ENCODE data around the gene KANSL3.

DNA sequence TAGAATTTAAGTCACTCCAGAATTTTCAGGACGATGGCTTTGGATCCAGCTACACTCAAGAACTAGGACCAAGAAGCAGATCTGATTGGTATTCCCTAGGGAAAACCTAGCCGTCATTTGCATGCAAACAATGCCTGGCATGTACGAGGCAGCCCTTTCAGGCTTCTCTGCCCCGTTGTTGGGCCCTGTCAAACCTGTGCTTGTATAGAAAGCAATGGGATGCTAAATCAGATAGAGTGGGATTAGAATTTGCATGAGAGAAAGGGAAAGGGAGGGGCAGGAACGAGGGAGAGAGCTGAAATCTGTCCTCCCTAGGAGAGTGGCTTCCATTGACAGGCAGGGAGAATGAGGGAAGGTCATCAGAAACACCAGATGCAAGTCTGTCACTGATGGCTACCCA lies 73.0 kb downstream of the KANSL3 start:
- TF ChIP-seq ZFX (IDR thresholded peaks at IDR 0.05): no peak
- no peak for TF ChIP-seq CTCF (conservative IDR thresholded peaks at IDR 0.05)
